HepG2 (cell line): ENCODE results near the gene TAF9B. TPM values are rescaled to one million over a fixed set of nuclear protein-coding genes. Genes with fewer than 3 reads are reported as not detected.

Source experiments
- BCL6 ChIP-seq: IDR thresholded peaks from 2 replicates; pipeline ENCODE4 v1.6.1; 2016; ENCODE audit warnings: missing genetic modification reagents, missing compliant biosample characterization
- ETV5 ChIP-seq: IDR thresholded peaks from 2 replicates; pipeline ENCODE4 v1.6.1; 2018; ENCODE audit warnings: missing biosample characterization, missing genetic modification reagents, inconsistent platforms, borderline replicate concordance
- GABPB1 ChIP-seq: IDR thresholded peaks from 2 replicates; pipeline ENCODE4 v1.6.1; 2016; ENCODE audit warnings: mild to moderate bottlenecking, missing genetic modification reagents, moderate library complexity, missing compliant biosample characterization
- GPBP1L1 ChIP-seq: sonication (generic); formaldehyde crosslinking; IDR thresholded peaks from 2 replicates; pipeline ENCODE4 v1.5.0; 2020; ENCODE audit warnings: mild to moderate bottlenecking, missing genetic modification reagents
- JUN ChIP-seq: sonication (generic); formaldehyde crosslinking; IDR thresholded peaks from 2 replicates; pipeline ENCODE4 v1.4.0; 2020; ENCODE audit warnings: mild to moderate bottlenecking, missing genetic modification reagents
- JUNB ChIP-seq: sonication (generic); formaldehyde crosslinking; IDR thresholded peaks from 2 replicates; pipeline ENCODE4 v1.8.0; 2022; ENCODE audit warnings: missing genetic modification reagents, mild to moderate bottlenecking, borderline replicate concordance
- MAZ ChIP-seq, 2 experiments: sonication (generic) in 1 of 2; formaldehyde crosslinking in 1 of 2; IDR thresholded peaks; 2 replicates each; pipeline versions ENCODE4 v1.5.0 to v1.6.1; 2012 to 2020; ENCODE audit warnings: low read depth in 2 of 2, mild to moderate bottlenecking in 2 of 2, borderline replicate concordance in 1 of 2, improper control_type of control experiment in 1 of 2, low read length in 1 of 2, missing genetic modification reagents in 1 of 2, moderate library complexity in 1 of 2
- MED8 ChIP-seq: sonication (generic); formaldehyde crosslinking; IDR thresholded peaks from 2 replicates; pipeline ENCODE4 v1.8.1; 2023; ENCODE audit warnings: mild to moderate bottlenecking, missing genetic modification reagents; ENCODE audit not compliant: insufficient replicate concordance
- ONECUT2 ChIP-seq: sonication (generic); formaldehyde crosslinking; IDR thresholded peaks from 2 replicates; pipeline ENCODE4 v1.4.0; 2020; ENCODE audit warnings: missing genetic modification reagents
- PLRG1 ChIP-seq: fragments of 450-650 bp; conservative IDR thresholded peaks from 2 replicates; pipeline ENCODE4 v1.6.1; 2016
- PRDM10 ChIP-seq: sonication (generic); formaldehyde crosslinking; IDR thresholded peaks from 2 replicates; pipeline ENCODE4 v1.4.0; 2020; ENCODE audit warnings: low read depth, missing genetic modification reagents
- RFX1 ChIP-seq: fragments of 450-650 bp; IDR thresholded peaks from 2 replicates; pipeline ENCODE4 v1.6.1; 2017
- TAF15 ChIP-seq: fragments of 200-400 bp; formaldehyde crosslinking; IDR thresholded peaks from one replicate; pipeline ENCODE4 v1.6.1; 2018; ENCODE audit warnings: mild to moderate bottlenecking, low read depth, low read length; ENCODE audit not compliant: poor library complexity, severe bottlenecking
- ZNF143 ChIP-seq: sonication (generic); formaldehyde crosslinking; IDR thresholded peaks from 2 replicates; pipeline ENCODE4 v1.4.0; 2020; ENCODE audit warnings: missing genetic modification reagents
- ZNF207 ChIP-seq: fragments of 450-650 bp; IDR thresholded peaks from 2 replicates; pipeline ENCODE4 v1.6.1; 2016; ENCODE audit warnings: antibody characterized with exemption, borderline replicate concordance
- ZNF235 ChIP-seq: sonication (generic); formaldehyde crosslinking; IDR thresholded peaks from 2 replicates; pipeline ENCODE4 v1.8.1; 2023; ENCODE audit warnings: mild to moderate bottlenecking, missing genetic modification reagents, borderline replicate concordance
- ZNF432 ChIP-seq: sonication (generic); formaldehyde crosslinking; IDR thresholded peaks from 2 replicates; pipeline ENCODE4 v1.5.0; 2020; ENCODE audit warnings: missing genetic modification reagents, mild to moderate bottlenecking, borderline replicate concordance
- ZNF468 ChIP-seq: sonication (generic); formaldehyde crosslinking; IDR thresholded peaks from 2 replicates; pipeline ENCODE4 v1.8.0; 2022; ENCODE audit warnings: mild to moderate bottlenecking, moderate library complexity, missing genetic modification reagents
- ZNF674 ChIP-seq: sonication (generic); formaldehyde crosslinking; IDR thresholded peaks from 2 replicates; pipeline ENCODE4 v1.5.0; 2020; ENCODE audit warnings: low read depth, mild to moderate bottlenecking, missing genetic modification reagents
- polyA plus RNA-seq, 8 experiments: library from polyadenylated mRNA; depleted of rRNA in 3 of 8; stranded (reverse) in 7 of 8; unstranded in 1 of 8; fragments of >200 nt; fragmentation: Illumina TruSeq in 4 of 8; extraction: Trizol in 4 of 8; gene quantifications; 2 replicates each; pipeline versions ENCODE4 v1.2.1 to v1.2.3, GENCODE V29; 2011 to 2016; ENCODE audit warnings: low read depth in 4 of 8, missing spikeins in 1 of 8, mixed read lengths in 1 of 8; ENCODE audit not compliant: insufficient read depth in 1 of 8
- total RNA-seq, 5 experiments: library from RNA; depleted of rRNA; stranded (reverse); fragments of >200 nt; fragmentation: Illumina TruSeq; extraction: Trizol; gene quantifications; 2 replicates each; pipeline ENCODE4 v1.2.3, GENCODE V29; 2016; ENCODE audit warnings: low read depth in 1 of 5
- TF ChIP-seq, protein P1 (sequence below): sonication (generic); formaldehyde crosslinking; IDR thresholded peaks from 2 replicates; pipeline ENCODE4 v1.8.0; 2022; ENCODE audit warnings: missing genetic modification reagents, mild to moderate bottlenecking, borderline replicate concordance
- TF ChIP-seq, protein P2 (sequence below): sonication (generic); formaldehyde crosslinking; IDR thresholded peaks from 2 replicates; pipeline ENCODE4 v1.8.0; 2022; ENCODE audit warnings: mild to moderate bottlenecking, missing genetic modification reagents

Gene TAF9B
- total and polyA plus RNA-seq, 2 of the 13 experiments (the other 11 are each of a cell fraction or from before 2014, with no cell fraction given): 10.8 to 15.2 TPM

DNA sequence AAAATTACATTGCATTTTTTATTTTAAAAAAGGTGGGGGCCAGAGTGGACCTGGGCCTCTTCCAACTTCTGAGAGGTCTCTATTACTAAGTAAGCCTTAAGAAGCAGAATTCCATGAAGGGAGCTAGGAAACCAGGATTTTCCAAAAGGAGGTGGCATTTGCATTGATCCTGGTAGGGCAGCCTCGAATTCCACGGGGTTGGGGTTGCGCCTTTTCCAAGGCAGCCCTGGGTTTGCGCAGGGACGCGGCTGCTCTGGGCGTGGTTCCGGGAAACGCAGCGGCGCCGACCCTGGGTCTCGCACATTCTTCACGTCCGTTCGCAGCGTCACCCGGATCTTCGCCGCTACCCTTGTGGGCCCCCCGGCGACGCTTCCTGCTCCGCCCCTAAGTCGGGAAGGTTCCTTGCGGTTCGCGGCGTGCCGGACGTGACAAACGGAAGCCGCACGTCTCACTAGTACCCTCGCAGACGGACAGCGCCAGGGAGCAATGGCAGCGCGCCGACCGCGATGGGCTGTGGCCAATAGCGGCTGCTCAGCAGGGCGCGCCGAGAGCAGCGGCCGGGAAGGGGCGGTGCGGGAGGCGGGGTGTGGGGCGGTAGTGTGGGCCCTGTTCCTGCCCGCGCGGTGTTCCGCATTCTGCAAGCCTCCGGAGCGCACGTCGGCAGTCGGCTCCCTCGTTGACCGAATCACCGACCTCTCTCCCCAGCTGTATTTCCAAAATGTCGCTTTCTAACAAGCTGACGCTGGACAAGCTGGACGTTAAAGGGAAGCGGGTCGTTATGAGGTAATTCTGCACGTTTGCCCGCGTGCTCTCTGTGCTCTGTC is 35.6 kb downstream of the TAF9B start, which contains the start of gene PGK1 (continued):
- no peak for TF ChIP-seq ZNF468 (CRISPR knock-in tag)
- TF ChIP-seq GPBP1L1 (CRISPR knock-in tag): no peak
- TF ChIP-seq, protein P1, sequence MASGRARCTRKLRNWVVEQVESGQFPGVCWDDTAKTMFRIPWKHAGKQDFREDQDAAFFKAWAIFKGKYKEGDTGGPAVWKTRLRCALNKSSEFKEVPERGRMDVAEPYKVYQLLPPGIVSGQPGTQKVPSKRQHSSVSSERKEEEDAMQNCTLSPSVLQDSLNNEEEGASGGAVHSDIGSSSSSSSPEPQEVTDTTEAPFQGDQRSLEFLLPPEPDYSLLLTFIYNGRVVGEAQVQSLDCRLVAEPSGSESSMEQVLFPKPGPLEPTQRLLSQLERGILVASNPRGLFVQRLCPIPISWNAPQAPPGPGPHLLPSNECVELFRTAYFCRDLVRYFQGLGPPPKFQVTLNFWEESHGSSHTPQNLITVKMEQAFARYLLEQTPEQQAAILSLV (CRISPR knock-in tag): peak; percentile 32; the same call in 1 of the 2 replicates
- peak; percentile 63; the same call in 1 of the 2 replicates for TF ChIP-seq JUN (CRISPR knock-in tag)
- TF ChIP-seq RFX1: no peak
- peak; percentile 99 for TF ChIP-seq ETV5
- TF ChIP-seq PRDM10: no peak
- 0 out of 2 replicates have a peak, but pooled peaks have one; percentile 17 for TF ChIP-seq ZNF143
- TF ChIP-seq, protein P2, sequence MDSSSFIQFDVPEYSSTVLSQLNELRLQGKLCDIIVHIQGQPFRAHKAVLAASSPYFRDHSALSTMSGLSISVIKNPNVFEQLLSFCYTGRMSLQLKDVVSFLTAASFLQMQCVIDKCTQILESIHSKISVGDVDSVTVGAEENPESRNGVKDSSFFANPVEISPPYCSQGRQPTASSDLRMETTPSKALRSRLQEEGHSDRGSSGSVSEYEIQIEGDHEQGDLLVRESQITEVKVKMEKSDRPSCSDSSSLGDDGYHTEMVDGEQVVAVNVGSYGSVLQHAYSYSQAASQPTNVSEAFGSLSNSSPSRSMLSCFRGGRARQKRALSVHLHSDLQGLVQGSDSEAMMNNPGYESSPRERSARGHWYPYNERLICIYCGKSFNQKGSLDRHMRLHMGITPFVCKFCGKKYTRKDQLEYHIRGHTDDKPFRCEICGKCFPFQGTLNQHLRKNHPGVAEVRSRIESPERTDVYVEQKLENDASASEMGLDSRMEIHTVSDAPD: no peak
- no peak for TF ChIP-seq ZNF207
- no peak for TF ChIP-seq MAZ (IDR thresholded peaks at IDR 0.05; ENCODE audit: borderline replicate concordance, low read depth, low read length)
- peak; percentile 84 for TF ChIP-seq MAZ (CRISPR knock-in tag; IDR thresholded peaks at IDR 0.05; ENCODE audit: low read depth)
- TF ChIP-seq GABPB1 (CRISPR knock-in tag): peak; percentile 96
- TF ChIP-seq TAF15: no peak
- 0 out of 2 replicates have a peak, but pooled peaks have one; percentile 44 for TF ChIP-seq ZNF235 (CRISPR knock-in tag)
- no peak; the same call in 1 of the 2 replicates for TF ChIP-seq ONECUT2 (CRISPR knock-in tag)
- TF ChIP-seq ZNF674: no peak
- peak; percentile 42; the same call in 1 of the 2 replicates for TF ChIP-seq BCL6 (CRISPR knock-in tag)
- TF ChIP-seq PLRG1: no peak
- TF ChIP-seq ZNF432 (CRISPR knock-in tag): no peak
- peak; percentile 67 for TF ChIP-seq MED8 (CRISPR knock-in tag)
- peak; percentile 38; the same call in 1 of the 2 replicates for TF ChIP-seq JUNB (CRISPR knock-in tag)
